DND-41 (cell line): Measurements from ENCODE around the gene CCS.

Experiments
- EZH2 ChIP-seq: IDR thresholded peaks from 3 replicates; pipeline ENCODE4 v1.6.1; 2012; ENCODE audit warnings: borderline replicate concordance, low read depth, mild to moderate bottlenecking, moderate library complexity, low read length, inconsistent platforms; ENCODE audit not compliant: severe bottlenecking
- TF ChIP-seq, protein P1 (sequence below): IDR thresholded peaks from 2 replicates; pipeline ENCODE4 v1.5.1; 2012; ENCODE audit warnings: borderline replicate concordance, low read length, moderate library complexity, mild to moderate bottlenecking; ENCODE audit not compliant: poor library complexity, severe bottlenecking; ENCODE audit errors: extremely low read depth

GRCh38 chr11:66550887-66551286, 42.1 kb upstream of the CCS start:
- TF ChIP-seq, protein P1, sequence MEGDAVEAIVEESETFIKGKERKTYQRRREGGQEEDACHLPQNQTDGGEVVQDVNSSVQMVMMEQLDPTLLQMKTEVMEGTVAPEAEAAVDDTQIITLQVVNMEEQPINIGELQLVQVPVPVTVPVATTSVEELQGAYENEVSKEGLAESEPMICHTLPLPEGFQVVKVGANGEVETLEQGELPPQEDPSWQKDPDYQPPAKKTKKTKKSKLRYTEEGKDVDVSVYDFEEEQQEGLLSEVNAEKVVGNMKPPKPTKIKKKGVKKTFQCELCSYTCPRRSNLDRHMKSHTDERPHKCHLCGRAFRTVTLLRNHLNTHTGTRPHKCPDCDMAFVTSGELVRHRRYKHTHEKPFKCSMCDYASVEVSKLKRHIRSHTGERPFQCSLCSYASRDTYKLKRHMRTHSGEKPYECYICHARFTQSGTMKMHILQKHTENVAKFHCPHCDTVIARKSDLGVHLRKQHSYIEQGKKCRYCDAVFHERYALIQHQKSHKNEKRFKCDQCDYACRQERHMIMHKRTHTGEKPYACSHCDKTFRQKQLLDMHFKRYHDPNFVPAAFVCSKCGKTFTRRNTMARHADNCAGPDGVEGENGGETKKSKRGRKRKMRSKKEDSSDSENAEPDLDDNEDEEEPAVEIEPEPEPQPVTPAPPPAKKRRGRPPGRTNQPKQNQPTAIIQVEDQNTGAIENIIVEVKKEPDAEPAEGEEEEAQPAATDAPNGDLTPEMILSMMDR, result no peak
- no peak for TF ChIP-seq EZH2
